GM20000 (cell line): ENCODE data around the gene CYP1A2.

Experiments
- DNase-seq: peaks from one replicate; pipeline ENCODE4 v3.0.0; 2012; ENCODE audit warnings: low spot score
- CTCF ChIP-seq: IDR thresholded peaks from 2 replicates; pipeline ENCODE4 v1.5.1; 2012; ENCODE audit warnings: mild to moderate bottlenecking, control low read depth; ENCODE audit errors: extremely low read depth, missing control alignments

The CYP1A2 gene

GRCh38 chr15:74788042-74788682, 39.5 kb downstream of the CYP1A2 start:
- DNase-seq: no peak
- TF ChIP-seq CTCF: no peak

GRCh38 chr15:74788683-74789151, 40.1 kb downstream of the CYP1A2 start:
- DNase-seq: peak; percentile 76
- no peak for TF ChIP-seq CTCF

- no peak for TF ChIP-seq CTCF
- DNase-seq: no peak
These were observed 40.6 kb downstream of the CYP1A2 start for GRCh38 chr15:74789171-74789631.

GRCh38 chr15:74789741-74790079, 41.1 kb downstream of the CYP1A2 start:
- TF ChIP-seq CTCF: no peak
- no peak for DNase-seq

- no peak for DNase-seq
- no peak for TF ChIP-seq CTCF
These were observed 41.7 kb downstream of the CYP1A2 start for GRCh38 chr15:74790080-74790916.

GRCh38 chr15:74791007-74791406, 42.4 kb downstream of the CYP1A2 start:
- DNase-seq: no peak
- TF ChIP-seq CTCF: no peak

- no peak for DNase-seq
- no peak for TF ChIP-seq CTCF
These were observed 43.0 kb downstream of the CYP1A2 start for GRCh38 chr15:74791667-74792066.
